LNCAP (cell line): ENCODE measurements around the gene PTPRN2.

Experiments used
- CTCF ChIP-seq: fragments of 450-650 bp; IDR thresholded peaks from 2 replicates; pipeline ENCODE4 v1.5.1; 2017; ENCODE audit warnings: mild to moderate bottlenecking

Gene PTPRN2

GRCh38 chr7:158101821-158102450, 485.7 kb downstream of the PTPRN2 start:
- TF ChIP-seq CTCF, result no peak

- no peak for TF ChIP-seq CTCF
Observed at GRCh38 chr7:158098125-158099030, 489.2 kb downstream of the PTPRN2 start.

GRCh38 chr7:158097453-158098124, 490.0 kb downstream of the PTPRN2 start:
- no peak for TF ChIP-seq CTCF

GRCh38 chr7:158097106-158097452, 490.5 kb downstream of the PTPRN2 start:
- no peak for TF ChIP-seq CTCF

DNA sequence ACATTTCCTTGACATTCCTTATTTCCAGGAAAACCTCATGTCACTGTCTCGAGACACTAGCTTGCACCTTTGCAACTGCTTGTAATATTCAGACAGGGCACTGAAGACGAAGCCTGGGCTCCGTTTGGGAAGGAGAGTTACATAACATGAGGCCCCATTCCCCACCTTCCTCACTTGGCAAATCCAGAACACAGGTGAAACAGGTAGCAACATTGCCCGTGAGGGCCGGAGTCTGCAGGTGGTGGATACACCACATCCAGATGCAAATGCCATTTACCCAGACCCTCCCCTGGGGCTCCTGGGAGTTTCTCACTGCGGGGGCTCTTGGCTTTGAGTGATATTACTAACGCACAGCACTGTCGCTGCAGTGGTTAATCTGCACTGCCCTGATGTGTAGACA, 491.0 kb downstream of the PTPRN2 start:
- TF ChIP-seq CTCF, result no peak

DNA sequence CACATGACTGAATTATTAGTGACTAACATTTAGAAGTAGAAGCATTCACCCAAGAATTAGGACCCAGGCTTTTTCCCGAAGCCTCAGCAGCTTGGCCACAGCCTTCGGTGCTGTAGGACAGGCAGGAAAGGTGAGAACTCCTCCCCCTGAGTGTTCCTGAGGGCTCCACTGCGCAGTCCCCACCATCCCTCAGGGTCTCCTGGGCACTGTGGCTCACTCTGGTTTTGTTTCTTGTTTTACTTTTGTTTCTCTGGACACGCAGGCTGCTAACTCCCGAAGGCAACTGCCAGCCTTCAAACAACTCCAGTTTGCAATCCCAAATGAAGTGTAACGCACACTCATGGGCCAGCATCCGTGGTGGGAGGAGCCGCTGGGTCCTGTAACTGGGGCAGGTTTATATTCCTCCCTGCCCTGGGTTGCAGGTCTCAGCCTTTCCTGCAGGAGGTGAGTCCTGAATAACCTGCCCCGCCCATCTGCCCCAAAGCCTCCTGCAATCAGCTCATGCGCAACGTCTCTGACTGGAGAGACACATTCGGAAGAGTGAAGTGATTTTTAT, 492.9 kb downstream of the PTPRN2 start:
- no peak for TF ChIP-seq CTCF

- no peak for TF ChIP-seq CTCF
Observed at GRCh38 chr7:158094046-158094445, 493.6 kb downstream of the PTPRN2 start.
